HEK293 (cell line): ENCODE measurements around the gene SHROOM3.

ENCODE experiments used
- YY1 ChIP-seq: fragments of 450-650 bp; formaldehyde crosslinking; IDR thresholded peaks from 2 replicates; pipeline ENCODE4 v1.5.1; 2018; ENCODE audit warnings: missing biosample characterization, missing genetic modification characterization
- ZNF24 ChIP-seq: fragments of 450-650 bp; formaldehyde crosslinking; IDR thresholded peaks from 2 replicates; pipeline ENCODE4 v1.5.1; 2016; ENCODE audit warnings: missing biosample characterization, missing genetic modification characterization
- ZNF274 ChIP-seq, 2 experiments: fragments of 200-500 bp in 1 of 2; fragments of 450-650 bp in 1 of 2; sonication (Bioruptor generic) in 1 of 2; formaldehyde crosslinking in 1 of 2; IDR thresholded peaks; 2 replicates each; pipeline versions ENCODE4 v1.5.1 to v1.6.1; 2014 to 2016; ENCODE audit warnings: borderline replicate concordance in 1 of 2, inconsistent platforms in 1 of 2, low read length in 1 of 2, missing biosample characterization in 1 of 2, missing genetic modification characterization in 1 of 2
- ZNF830 ChIP-seq: fragments of 450-650 bp; IDR thresholded peaks from 2 replicates; pipeline ENCODE4 v1.5.0; 2018; ENCODE audit warnings: missing biosample characterization, missing genetic modification characterization, low read depth, mild to moderate bottlenecking, moderate library complexity
- TF ChIP-seq, protein P1 (sequence below): fragments of 450-650 bp; formaldehyde crosslinking; IDR thresholded peaks from 2 replicates; pipeline ENCODE4 v1.5.1; 2016; ENCODE audit warnings: missing biosample characterization, missing genetic modification characterization
- TF ChIP-seq, protein P2 (sequence below): fragments of 450-650 bp; formaldehyde crosslinking; IDR thresholded peaks from 2 replicates; pipeline ENCODE4 v1.5.1; 2016; ENCODE audit warnings: missing biosample characterization, missing genetic modification characterization, borderline replicate concordance

DNA sequence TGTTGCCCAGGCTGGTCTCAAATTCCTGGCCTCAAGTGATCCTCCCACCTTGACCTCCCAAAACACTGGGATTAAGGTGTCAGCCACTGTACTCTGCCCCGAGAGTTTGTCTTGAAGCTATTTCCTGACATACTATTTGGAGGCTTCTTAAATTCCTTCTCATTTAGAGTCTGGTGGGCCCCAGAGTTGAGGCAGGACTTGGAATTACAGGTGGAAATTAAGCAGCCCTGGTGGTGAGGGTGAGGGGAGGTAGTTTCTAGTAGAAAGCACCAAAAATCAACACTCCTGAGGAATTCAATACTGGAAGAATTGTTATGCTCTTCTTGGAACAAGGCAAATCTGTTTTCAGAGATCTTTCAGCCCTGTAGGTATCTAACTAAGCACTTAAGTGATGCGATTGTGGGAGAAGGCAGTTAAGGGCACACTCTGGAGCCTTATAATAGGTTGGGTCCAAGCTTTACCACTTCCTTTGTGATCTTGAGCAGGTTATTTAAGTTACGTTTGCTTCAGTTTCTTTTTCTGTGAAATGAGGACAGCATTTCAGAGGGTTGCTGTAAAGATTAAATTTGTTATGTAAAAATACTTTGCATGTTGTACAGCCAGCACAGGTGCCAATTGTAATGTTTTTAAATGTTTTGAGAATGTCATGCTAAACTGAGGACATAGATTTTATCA lies 262.2 kb downstream of the SHROOM3 start:
- no peak for TF ChIP-seq ZNF24 (tag by site-specific recombination)
- TF ChIP-seq, protein P1, sequence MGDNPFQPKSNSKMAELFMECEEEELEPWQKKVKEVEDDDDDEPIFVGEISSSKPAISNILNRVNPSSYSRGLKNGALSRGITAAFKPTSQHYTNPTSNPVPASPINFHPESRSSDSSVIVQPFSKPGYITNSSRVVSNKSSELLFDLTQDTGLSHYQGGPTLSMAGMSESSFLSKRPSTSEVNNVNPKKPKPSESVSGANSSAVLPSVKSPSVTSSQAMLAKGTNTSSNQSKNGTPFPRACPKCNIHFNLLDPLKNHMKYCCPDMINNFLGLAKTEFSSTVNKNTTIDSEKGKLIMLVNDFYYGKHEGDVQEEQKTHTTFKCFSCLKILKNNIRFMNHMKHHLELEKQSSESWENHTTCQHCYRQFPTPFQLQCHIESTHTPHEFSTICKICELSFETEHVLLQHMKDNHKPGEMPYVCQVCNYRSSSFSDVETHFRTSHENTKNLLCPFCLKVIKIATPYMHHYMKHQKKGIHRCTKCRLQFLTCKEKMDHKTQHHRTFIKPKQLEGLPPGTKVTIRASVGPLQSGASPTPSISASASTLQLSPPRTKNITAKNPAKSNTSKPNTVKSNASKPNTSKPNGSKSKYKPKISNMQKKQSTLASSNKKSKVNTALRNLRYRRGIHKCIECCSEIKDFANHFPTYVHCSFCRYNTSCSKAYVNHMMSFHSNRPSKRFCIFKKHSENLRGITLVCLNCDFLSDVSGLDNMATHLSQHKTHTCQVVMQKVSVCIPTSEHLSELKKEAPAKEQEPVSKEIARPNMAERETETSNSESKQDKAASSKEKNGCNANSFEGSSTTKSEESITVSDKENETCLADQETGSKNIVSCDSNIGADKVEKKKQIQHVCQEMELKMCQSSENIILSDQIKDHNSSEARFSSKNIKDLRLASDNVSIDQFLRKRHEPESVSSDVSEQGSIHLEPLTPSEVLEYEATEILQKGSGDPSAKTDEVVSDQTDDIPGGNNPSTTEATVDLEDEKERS (tag by site-specific recombination) = no peak
- TF ChIP-seq ZNF274 (IDR thresholded peaks at IDR 0.05; ENCODE audit: low read length) = no peak
- TF ChIP-seq ZNF274 (tag by site-specific recombination; IDR thresholded peaks at IDR 0.05; ENCODE audit: borderline replicate concordance) = no peak
- no peak for TF ChIP-seq ZNF830
- TF ChIP-seq YY1 = no peak
- TF ChIP-seq, protein P2, sequence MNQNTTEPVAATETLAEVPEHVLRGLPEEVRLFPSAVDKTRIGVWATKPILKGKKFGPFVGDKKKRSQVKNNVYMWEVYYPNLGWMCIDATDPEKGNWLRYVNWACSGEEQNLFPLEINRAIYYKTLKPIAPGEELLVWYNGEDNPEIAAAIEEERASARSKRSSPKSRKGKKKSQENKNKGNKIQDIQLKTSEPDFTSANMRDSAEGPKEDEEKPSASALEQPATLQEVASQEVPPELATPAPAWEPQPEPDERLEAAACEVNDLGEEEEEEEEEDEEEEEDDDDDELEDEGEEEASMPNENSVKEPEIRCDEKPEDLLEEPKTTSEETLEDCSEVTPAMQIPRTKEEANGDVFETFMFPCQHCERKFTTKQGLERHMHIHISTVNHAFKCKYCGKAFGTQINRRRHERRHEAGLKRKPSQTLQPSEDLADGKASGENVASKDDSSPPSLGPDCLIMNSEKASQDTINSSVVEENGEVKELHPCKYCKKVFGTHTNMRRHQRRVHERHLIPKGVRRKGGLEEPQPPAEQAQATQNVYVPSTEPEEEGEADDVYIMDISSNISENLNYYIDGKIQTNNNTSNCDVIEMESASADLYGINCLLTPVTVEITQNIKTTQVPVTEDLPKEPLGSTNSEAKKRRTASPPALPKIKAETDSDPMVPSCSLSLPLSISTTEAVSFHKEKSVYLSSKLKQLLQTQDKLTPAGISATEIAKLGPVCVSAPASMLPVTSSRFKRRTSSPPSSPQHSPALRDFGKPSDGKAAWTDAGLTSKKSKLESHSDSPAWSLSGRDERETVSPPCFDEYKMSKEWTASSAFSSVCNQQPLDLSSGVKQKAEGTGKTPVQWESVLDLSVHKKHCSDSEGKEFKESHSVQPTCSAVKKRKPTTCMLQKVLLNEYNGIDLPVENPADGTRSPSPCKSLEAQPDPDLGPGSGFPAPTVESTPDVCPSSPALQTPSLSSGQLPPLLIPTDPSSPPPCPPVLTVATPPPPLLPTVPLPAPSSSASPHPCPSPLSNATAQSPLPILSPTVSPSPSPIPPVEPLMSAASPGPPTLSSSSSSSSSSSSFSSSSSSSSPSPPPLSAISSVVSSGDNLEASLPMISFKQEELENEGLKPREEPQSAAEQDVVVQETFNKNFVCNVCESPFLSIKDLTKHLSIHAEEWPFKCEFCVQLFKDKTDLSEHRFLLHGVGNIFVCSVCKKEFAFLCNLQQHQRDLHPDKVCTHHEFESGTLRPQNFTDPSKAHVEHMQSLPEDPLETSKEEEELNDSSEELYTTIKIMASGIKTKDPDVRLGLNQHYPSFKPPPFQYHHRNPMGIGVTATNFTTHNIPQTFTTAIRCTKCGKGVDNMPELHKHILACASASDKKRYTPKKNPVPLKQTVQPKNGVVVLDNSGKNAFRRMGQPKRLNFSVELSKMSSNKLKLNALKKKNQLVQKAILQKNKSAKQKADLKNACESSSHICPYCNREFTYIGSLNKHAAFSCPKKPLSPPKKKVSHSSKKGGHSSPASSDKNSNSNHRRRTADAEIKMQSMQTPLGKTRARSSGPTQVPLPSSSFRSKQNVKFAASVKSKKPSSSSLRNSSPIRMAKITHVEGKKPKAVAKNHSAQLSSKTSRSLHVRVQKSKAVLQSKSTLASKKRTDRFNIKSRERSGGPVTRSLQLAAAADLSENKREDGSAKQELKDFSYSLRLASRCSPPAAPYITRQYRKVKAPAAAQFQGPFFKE = no peak
